Measurements from ENCODE around the gene LYSET.
A peak's percentile ranks its signal among the peaks of the same experiment; 100 is the strongest.
"Not testable (repeated sequence)": the region's sequence is repeated elsewhere in the genome, so short reads cannot be mapped to it uniquely, and the experiment has no call there.

Gene LYSET

DNA sequence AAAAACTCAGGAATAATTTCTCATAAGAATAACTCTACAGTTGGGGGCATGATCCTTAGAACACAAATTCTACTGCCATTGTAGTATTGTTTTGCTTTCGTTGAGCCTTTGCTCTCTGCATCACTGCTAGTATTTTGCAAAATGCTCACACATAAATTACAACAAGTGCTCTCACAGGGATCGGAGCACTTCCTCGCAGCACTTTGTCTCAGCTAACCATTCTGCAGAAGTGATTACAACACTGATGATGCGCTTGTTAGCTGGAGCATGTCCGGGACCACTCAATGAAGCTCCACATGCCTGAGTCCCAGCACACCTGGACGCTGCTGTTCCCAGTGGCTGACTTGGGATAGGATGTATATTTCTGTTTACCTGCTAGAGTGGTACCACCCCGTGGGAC, 32.0 kb upstream of the LYSET start:
- Histone ChIP-seq H3K9ac (no peak overlapping the region), H3K27me3 (no peaks in the 10 kb centered on the region), H4K20me1 (no peaks in the 10 kb centered on the region), H3K9me3 (no peaks in the 10 kb centered on the region), H3K4me2 (no peak overlapping the region), H3K36me3 (no peaks in the 10 kb centered on the region), H3K4me1 (peaks cover 5% of the 10 kb centered on the region; the same call in 1 of the 2 replicates), H3K27ac (no peak overlapping the region), H3K4me3 (no peak overlapping the region)
- TF ChIP-seq Cebpa-rat (IDR thresholded peaks at IDR 0.05) = no peak

DNA sequence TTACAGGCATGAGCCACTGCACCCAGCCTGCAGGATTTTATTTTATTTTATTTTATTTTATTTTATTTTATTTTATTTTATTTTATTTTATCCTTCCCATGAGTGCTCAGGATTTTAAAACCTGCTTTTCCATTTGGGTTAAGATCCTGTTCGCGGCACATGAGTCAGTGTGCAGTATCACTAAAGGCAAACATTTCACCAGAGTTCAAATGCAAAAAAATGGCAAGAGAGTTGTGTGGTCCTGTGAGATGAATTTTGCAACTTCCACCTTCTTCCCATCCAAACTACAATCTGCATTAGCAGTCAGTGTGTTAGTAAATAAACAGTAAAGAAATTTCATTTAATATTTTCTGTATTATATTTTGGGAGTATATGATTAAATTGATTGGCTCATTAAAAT, 29.4 kb upstream of the LYSET start:
- H3K4me2 ChIP-seq = no peak overlapping the region
- no peaks in the 10 kb centered on the region for H3K27me3 ChIP-seq
- no peaks in the 10 kb centered on the region for H3K36me3 ChIP-seq
- no peaks in the 10 kb centered on the region for H3K4me1 ChIP-seq
- no peak overlapping the region for H3K4me3 ChIP-seq
- no peak overlapping the region for H3K9ac ChIP-seq
- no peaks in the 10 kb centered on the region for H3K9me3 ChIP-seq
- no peaks in the 10 kb centered on the region for H4K20me1 ChIP-seq
- no peak overlapping the region for H3K27ac ChIP-seq
- TF ChIP-seq Cebpa-rat (IDR thresholded peaks at IDR 0.05) = no peak

DNA sequence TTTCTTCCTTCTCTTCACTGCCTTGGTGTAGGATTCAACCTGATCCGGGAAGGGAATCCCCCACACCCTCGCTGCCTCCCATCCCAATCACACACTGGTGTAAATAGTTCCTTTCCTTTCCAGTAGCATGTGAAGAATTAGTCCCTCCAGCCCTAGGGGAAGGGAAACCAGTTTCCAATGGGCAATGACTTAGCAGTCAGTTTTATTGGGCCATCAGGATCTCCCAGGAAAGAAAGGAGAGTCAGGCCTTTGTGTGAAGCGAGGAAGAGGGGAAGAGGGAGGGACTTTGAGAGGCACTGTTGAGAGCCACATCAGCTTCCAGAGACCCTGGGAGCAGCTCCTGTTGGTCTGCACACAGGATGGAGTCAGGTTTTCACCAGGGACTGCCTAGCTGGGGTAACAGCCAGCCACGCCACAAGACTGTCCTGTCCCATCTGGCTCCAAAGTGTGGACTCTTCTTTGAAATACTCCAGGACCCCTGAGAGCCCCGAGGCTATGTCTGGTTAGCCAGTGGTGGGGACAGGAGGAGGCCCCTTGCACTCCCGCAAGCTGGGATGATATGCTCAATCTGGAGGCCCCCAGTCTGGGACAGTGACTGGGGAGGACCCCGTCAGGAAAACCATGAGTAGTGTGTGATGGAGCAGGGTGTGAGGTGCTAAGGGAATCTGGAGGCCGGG, 28.3 kb upstream of the LYSET start:
- Histone ChIP-seq H4K20me1 (no peaks in the 10 kb centered on the region), H3K4me2 (no peak overlapping the region), H3K4me1 (no peaks in the 10 kb centered on the region), H3K27me3 (no peaks in the 10 kb centered on the region), H3K4me3 (no peak overlapping the region), H3K9ac (no peak overlapping the region), H3K36me3 (no peaks in the 10 kb centered on the region), H3K27ac (no peak overlapping the region), H3K9me3 (no peaks in the 10 kb centered on the region)
- no peak for TF ChIP-seq Cebpa-rat (IDR thresholded peaks at IDR 0.05)

DNA sequence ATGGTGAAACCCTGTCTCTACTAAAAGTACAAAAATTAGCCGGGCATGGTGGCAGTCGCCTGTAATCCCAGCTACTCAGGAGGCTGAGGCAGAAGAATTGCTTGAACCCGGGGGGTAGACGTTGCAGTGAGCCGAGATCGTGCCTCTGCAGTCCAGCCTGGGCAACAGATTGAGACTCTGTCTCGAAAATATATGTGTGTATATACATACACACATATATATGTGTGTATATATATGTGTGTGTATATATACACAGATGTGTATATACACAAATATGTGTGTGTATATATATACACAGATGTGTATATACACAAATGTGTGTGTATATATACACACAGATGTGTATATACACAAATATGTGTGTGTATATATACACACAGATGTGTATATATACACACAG, 26.8 kb upstream of the LYSET start:
- not testable (repeated sequence) for H3K4me1 ChIP-seq, H3K27me3 ChIP-seq, H3K36me3 ChIP-seq, H3K9me3 ChIP-seq, H3K4me2 ChIP-seq, H4K20me1 ChIP-seq, H3K4me3 ChIP-seq, H3K27ac ChIP-seq, H3K9ac ChIP-seq

DNA sequence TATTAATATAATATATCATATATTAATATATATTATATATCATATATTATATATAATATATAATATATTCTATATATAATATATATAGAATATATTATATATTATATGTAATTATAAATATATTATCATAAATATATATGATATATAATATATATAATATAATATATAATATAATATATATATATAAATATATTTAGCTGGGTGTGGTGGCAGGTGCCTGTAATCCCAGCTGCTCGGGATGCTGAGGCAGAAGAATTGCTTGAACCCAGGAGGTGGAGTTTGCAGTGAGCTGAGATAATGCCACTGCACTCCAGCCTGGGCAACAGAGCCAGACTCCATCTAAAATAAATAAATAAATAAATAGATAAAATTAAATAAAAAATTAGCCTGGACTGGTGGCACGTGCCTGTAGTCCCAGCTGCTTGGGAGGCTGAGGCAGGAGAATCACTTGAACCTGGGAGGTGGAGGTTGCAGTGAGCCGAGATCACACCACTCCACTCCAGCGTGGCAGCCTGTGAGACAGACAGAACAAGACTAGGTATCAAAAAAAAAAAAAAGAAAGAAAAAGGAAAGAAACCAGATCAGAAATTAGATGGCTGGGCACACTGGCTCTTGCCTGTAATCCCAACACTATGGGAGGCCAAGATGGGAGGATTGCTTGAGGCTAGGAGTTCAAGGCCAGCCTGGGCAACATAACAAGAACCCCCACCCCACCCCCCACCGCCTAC, 25.3 kb upstream of the LYSET start:
- not testable (repeated sequence) for H3K4me1 ChIP-seq, H4K20me1 ChIP-seq, H3K9me3 ChIP-seq, H3K36me3 ChIP-seq, H3K9ac ChIP-seq, H3K4me3 ChIP-seq, H3K27me3 ChIP-seq, H3K27ac ChIP-seq, H3K4me2 ChIP-seq

DNA sequence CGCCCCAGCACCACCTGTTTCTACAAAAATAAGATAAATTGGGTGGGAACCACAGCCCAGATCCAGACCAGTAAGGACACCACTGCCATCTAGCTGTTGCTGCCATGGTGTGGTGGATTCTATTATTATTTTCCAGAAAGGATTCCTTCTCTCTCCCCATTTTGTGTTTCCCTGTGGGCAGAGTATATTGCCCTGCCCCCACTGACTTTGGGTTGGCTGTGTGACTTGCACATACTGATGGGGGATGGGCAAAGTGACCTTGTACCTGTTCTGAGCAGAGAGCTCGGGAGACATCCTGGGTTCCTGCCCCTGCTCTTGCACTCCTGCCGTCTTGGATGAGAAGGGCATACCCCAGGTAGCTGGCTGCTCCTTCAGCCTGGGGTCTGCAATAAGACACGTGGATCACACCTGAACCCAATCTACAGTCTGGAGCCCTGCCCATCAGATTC, 24.7 kb upstream of the LYSET start:
- Histone ChIP-seq H3K27ac (no peak overlapping the region), H3K9me3 (no peaks in the 10 kb centered on the region), H3K4me3 (no peak overlapping the region), H3K9ac (no peak overlapping the region), H3K4me1 (peaks cover 2% of the 10 kb centered on the region; the same call in 1 of the 2 replicates), H3K27me3 (no peaks in the 10 kb centered on the region), H3K36me3 (no peaks in the 10 kb centered on the region), H3K4me2 (no peak overlapping the region), H4K20me1 (no peaks in the 10 kb centered on the region)
- TF ChIP-seq Cebpa-rat (IDR thresholded peaks at IDR 0.05) = no peak

DNA sequence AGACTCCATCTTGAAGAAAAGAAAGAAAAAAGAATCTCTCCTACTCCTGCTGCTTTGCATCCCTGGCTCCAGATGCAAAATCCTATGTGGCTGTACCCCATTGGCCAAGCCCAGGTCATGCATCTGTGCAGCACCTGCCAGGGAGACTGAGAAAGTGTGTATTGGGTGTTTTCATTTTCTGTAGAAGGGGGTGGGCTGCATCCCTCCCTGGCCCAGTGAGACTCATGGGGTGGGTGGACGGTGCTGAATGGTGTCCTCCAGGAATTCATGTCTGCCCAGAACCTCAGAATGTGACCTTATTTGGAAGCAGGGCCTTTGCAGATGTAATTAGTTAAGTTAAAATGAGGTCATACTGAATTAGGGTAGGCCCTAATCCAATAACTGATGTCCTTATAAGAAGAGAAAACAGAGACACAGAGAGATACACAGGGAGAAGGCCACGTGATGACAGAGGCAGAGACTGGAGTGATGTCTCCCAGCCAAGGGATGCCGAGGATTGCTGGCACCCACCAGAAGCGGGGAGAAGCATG, 23.6 kb upstream of the LYSET start:
- H3K9ac ChIP-seq = no peak overlapping the region
- H3K36me3 ChIP-seq = no peaks in the 10 kb centered on the region
- H4K20me1 ChIP-seq = no peaks in the 10 kb centered on the region
- no peak for TF ChIP-seq Cebpa-rat (IDR thresholded peaks at IDR 0.05)
- no peak overlapping the region for H3K4me2 ChIP-seq
- H3K27me3 ChIP-seq = no peaks in the 10 kb centered on the region
- no peak overlapping the region for H3K4me3 ChIP-seq
- H3K9me3 ChIP-seq = no peaks in the 10 kb centered on the region
- peaks cover 5% of the 10 kb centered on the region; the same call in 1 of the 2 replicates for H3K4me1 ChIP-seq
- no peak overlapping the region for H3K27ac ChIP-seq

DNA sequence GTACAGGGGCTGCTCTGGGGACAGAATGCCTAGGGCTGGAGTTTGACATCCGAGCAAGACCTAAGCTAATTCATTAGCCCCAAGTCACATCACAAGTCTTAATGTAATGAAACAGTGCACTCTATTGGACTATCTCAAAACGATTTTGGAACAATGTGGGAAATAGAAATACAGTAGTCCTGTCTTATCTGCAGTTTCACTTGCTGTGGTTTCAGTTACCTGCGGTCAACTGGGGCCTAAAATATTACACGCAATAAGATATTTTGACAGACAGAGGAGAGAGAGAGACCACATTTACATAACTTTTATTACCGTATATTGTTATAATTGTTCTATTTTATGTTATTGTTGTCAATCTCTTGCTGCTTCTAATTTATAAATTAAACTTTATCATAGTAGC, 21.6 kb upstream of the LYSET start:
- Histone ChIP-seq H3K9ac (no peak overlapping the region), H3K9me3 (no peaks in the 10 kb centered on the region), H3K36me3 (no peaks in the 10 kb centered on the region), H3K27ac (no peak overlapping the region), H4K20me1 (no peaks in the 10 kb centered on the region), H3K4me3 (no peak overlapping the region), H3K4me2 (no peak overlapping the region), H3K4me1 (peaks cover 5% of the 10 kb centered on the region; the same call in 1 of the 2 replicates), H3K27me3 (no peaks in the 10 kb centered on the region)
- no peak for TF ChIP-seq Cebpa-rat (IDR thresholded peaks at IDR 0.05)

DNA sequence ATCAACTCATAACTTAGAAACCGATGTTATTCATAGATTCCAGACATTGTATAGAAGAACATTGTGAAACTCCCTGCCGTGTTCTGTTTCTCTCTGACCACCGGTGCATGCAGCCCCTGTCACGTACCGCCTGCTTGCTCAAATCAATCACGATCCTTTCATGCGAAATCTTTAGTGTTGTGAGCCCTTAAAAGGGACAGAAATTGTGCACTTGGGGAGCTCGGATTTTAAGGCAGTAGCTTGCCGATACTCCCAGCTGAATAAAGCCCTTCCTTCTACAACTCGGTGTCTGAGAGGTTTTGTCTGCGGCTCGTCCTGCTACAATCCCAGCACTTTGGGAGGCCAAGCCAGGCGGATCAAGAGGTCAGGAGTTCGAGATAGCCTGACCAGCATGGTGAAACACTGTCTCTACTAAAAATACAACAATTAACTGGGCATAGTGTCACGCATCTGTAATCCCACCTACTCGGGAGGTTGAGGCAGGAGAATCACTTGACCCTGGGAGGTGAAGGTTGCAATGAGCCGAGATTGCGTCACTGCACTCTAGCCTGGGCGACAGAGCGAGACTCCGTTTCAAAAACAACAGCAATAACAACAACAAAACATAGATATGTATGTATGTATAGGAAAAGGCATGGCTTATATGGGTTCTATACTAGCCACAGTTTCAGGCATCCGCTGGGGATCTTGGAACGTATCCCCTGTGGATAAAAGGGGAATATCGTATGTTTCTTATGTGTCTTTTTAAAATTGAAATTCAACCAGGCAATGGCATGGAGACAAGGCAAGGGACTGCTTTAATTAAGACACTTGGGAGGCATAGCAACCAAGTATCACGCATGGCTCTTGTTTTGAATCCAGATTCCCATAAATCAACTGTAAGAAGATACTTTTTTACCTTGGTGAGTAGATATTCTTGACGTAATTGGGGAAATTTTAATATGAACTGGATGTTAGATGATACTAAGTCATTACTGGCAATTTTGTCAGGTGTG, 19.5 kb upstream of the LYSET start:
- not testable (repeated sequence) for H4K20me1 ChIP-seq, H3K4me3 ChIP-seq, H3K27me3 ChIP-seq, H3K9ac ChIP-seq, H3K4me1 ChIP-seq, H3K9me3 ChIP-seq, H3K36me3 ChIP-seq, H3K27ac ChIP-seq
- H3K4me2 ChIP-seq = peak overlapping the region; percentile 17; the same call in 1 of the 2 replicates
- 0 out of 2 replicates have a peak, but pooled peaks have one; percentile 46 for TF ChIP-seq Cebpa-rat (IDR thresholded peaks at IDR 0.05)

DNA sequence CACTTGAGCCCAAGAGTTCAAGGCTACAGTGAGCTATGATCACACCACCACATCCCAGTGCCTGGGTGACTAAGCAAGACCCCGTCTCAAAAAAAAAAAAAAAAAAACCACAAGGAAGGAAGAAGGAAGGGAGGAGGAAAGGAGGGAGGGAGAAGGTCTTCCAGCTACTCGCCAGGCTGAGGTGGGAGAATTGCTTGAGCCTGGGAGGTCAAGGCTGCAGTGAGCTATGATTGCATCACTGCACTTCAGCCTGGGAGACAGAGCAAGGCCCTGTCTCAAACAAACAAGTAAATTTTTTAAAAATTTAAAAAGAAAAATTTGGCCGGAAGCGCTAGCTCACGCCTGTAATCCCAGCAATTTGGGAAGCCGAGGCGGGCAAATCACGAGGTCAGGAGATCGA, 16.5 kb upstream of the LYSET start:
- not testable (repeated sequence) for H3K4me2 ChIP-seq, H3K27me3 ChIP-seq, H3K9me3 ChIP-seq, H4K20me1 ChIP-seq, H3K4me1 ChIP-seq, H3K9ac ChIP-seq, H3K27ac ChIP-seq, H3K4me3 ChIP-seq, H3K36me3 ChIP-seq

DNA sequence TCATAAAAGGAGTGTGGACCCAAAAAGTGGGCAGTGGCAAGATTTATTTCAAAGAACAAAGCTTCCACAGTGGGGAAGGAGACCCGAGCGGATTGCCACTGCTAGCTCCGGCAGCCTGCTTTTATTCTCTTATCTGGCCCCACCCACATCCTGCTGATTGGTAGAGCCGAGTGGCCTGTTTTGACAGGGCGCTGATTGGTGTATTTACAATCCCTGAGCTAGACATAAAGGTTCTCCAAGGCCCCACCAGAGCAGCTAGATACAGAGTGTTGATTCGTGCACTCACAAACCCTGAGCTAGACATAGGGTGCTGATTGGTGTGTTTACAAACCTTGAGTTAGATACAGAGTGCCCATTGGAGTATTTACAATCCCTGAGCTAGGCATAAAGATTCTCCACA, 15.5 kb upstream of the LYSET start:
- H3K27ac ChIP-seq, H4K20me1 ChIP-seq, H3K4me1 ChIP-seq: not testable (repeated sequence)

DNA sequence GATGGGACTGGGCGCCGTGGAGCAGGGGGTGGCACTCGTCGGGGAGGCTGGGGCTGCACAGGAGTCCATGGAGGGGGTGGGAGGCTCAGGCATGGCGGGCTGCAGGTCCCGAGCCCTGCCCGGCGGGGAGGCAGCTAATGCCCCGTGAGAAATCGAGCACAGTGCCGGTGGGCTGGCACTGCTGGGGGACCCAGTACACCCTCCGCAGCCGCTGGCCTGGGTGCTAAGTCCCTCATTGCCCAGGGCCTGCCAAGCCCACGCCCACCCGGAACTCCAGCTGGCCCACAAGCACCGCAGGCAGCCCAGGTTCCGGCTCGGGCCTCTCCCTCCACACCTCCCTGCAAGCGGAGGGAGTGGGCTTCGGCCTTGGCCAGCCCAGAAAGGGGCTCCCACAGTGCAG, 15.0 kb upstream of the LYSET start:
- not testable (repeated sequence) for H3K36me3 ChIP-seq, H3K27me3 ChIP-seq, H3K27ac ChIP-seq, H3K9ac ChIP-seq, H3K9me3 ChIP-seq, H4K20me1 ChIP-seq, H3K4me2 ChIP-seq, H3K4me1 ChIP-seq, H3K4me3 ChIP-seq

More for the DNA sequence above, 15.5 kb upstream of the LYSET start:
- not testable (repeated sequence) for H3K9me3 ChIP-seq, H3K27me3 ChIP-seq, H3K4me2 ChIP-seq, H3K4me3 ChIP-seq, H3K9ac ChIP-seq, H3K36me3 ChIP-seq
